ENCODE data around the gene TRPM2.
"Not testable (repeated sequence)": the region's sequence is repeated elsewhere in the genome, so short reads cannot be mapped to it uniquely, and the experiment has no call there.

The TRPM2 gene

DNA sequence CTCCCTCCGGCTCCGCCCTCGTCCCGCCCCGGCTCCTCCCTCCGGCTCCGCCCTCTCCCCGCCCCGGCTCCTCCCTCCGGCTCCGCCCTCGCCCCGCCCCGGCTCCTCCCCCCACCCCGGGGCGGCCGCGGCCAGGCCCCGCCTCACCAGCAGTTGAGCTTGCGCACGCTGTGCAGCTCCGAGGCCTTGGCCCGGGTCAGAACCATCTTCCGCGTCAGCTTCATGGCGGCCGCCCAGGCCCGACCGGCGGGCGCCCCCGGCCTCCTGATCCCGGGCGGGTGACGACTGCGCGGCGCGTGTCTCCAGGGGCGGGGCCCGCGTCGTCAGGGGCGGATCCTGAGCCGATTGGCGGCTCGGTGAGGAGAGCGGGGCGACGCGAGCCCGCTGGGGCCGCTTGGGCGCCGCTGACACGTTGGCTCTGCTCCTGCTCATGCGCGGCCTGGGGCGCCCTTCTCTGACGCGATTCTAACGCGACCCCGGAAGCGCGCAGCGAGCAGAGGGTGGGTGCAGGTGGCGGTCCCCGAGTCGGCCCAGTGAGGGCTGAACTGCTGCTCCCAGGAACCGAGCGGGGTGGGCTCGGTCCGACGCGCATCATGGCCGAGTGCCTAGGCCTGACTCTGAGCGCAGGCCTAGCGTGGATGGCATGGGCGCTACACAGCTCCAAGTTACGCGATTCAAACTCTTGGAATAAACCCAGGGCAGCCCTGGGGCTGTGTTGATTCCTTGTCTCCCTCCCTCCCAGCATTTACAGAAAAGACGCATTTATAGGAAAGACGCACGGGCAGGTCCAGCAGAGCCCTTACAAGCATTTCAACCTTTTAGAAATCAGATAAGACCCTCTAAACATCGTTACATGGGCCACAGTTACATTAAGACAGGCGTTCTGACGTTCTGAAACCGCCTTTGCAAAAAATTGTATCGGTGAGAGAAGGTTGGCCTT, 14.2 kb upstream of the TRPM2 start, which contains the start of gene CFAP410:
TSS of gene CFAP410 (minus strand) at position 420 of the 940 bp plus-strand sequence. CDS start at position 224, 196 bp downstream.
- Histone ChIP-seq H3K27ac (ENCODE audit: low read depth, low read length) (peak within 1 kb of the TSS; percentile 96), H3K4me1 (ENCODE audit: control insufficient read depth, insufficient read depth, low read length) (peaks cover 36% of the 10 kb centered on the region), H3K27me3 (ENCODE audit: control insufficient read depth, insufficient read depth, low read length) (no peaks in the 10 kb centered on the region), H3K9me3 (ENCODE audit: control insufficient read depth, insufficient read depth, low read depth, low read length) (no peaks in the 10 kb centered on the region), H3K36me3 (ENCODE audit: control insufficient read depth, insufficient read depth, low read length) (peaks cover 12% of the 10 kb centered on the region), H3K9ac (ENCODE audit: low read length) (peak within 1 kb of the TSS; percentile 99), H3K4me3 (ENCODE audit: low read depth, low read length) (peak within 1 kb of the TSS; percentile 84)

DNA sequence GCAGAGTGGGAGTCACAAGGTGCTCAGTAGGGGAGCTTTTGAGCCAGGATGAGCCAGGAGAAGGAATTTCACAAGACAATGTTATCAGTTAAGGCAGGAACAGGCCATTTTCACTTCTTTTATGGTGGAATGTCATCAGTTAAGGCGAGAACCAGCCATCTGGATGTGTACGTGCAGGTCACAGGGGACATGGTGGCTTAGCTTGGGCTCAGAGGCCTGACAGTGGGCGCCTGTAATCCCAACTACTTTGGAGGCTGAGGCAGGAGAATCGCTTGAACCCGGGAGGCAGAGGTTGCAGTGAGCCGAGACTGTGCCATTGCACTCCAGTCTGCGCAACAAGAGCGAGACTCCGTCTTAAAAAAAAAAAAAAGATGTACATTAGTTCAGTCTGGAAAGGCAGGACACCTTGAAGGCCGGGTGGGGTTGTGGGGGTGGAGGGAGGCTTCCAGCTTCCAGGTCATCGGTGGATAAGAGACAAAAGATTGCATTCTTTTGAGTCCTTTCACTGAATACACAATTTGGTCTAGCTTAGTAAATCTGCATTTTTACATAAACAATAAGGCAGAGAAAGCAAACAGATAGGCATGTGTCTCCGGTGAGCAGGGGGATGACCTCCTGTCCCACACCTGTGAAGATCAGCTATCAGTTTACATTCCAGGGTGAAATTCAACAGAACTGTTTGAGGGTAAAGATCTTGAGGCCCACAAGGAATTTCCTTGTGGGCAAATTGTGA, 11.5 kb upstream of the TRPM2 start:
- Histone ChIP-seq H3K27ac (ENCODE audit: low read depth, low read length) (peak overlapping the region; percentile 71; the same call in 1 of the 2 replicates), H3K4me1 (ENCODE audit: control insufficient read depth, insufficient read depth, low read length) (peaks cover 51% of the 10 kb centered on the region), H3K9ac (ENCODE audit: low read length) (peak overlapping the region; percentile 69)
- not testable (repeated sequence) for H3K36me3 ChIP-seq (ENCODE audit: control insufficient read depth, insufficient read depth, low read length); H3K4me3 ChIP-seq (ENCODE audit: low read depth, low read length); H3K9me3 ChIP-seq (ENCODE audit: control insufficient read depth, insufficient read depth, low read depth, low read length); H3K27me3 ChIP-seq (ENCODE audit: control insufficient read depth, insufficient read depth, low read length)

DNA sequence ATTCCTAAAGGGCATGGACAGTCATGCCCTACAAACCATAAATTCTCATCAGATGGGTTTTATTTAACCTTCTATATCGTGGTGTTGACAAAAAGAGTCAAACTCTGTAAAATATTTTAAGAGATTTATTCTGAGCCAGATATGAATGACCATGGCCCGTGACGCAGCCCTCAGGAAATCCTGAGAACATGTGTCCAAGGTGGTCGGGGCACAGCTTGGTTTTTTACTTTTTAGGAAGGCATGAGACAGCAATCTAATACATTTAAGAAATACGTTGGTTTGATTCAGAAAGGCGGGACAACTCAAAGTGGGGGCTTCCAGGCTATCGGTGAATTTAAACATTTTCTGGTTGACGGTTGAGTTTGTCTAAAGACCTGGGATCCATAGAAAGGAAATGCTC, 10.4 kb upstream of the TRPM2 start:
- H3K9me3 ChIP-seq (ENCODE audit: control insufficient read depth, insufficient read depth, low read depth, low read length); H3K27me3 ChIP-seq (ENCODE audit: control insufficient read depth, insufficient read depth, low read length); H3K4me3 ChIP-seq (ENCODE audit: low read depth, low read length); H3K36me3 ChIP-seq (ENCODE audit: control insufficient read depth, insufficient read depth, low read length): not testable (repeated sequence)
- H3K27ac ChIP-seq (ENCODE audit: low read depth, low read length): peak overlapping the region; percentile 71; the same call in 1 of the 2 replicates
- peaks cover 48% of the 10 kb centered on the region for H3K4me1 ChIP-seq (ENCODE audit: control insufficient read depth, insufficient read depth, low read length)
- H3K9ac ChIP-seq (ENCODE audit: low read length): peak overlapping the region; percentile 69

DNA sequence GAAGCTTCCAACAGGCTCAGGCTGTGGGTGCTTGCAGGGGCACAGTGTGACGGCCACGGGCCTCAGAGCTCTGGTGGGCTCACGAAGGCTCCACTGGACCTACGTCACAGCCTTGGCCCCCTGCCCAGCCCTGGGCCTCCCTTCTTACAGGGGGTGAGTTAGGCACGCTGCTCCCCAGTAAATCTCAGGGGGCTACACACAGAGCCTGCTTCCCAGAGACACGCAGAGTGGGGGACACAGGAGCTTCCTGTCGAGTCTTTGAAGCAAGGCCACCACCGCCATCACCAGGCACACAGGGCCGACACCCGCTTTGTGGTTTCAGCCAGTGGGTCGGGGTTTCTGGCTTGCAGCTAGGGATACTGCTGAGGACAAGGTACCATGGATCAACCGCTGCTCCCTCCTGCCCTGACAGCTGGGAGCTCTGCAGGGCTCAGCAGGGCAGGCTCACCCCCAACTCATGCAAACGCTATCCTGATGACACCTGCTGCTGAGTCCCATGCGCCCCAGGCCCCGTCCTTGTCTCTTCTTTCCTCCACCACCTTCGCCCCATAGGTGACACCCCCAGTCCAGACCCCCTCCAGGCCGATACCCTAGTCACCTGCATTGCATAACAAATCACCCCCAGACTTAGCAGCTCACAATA, 8.8 kb upstream of the TRPM2 start:
- Histone ChIP-seq H3K27me3 (ENCODE audit: control insufficient read depth, insufficient read depth, low read length) (peaks cover 10% of the 10 kb centered on the region; the same call in 1 of the 2 replicates), H3K9me3 (ENCODE audit: control insufficient read depth, insufficient read depth, low read depth, low read length) (no peaks in the 10 kb centered on the region), H3K9ac (ENCODE audit: low read length) (peak overlapping the region; percentile 75), H3K27ac (ENCODE audit: low read depth, low read length) (peak overlapping the region; percentile 2; the same call in 1 of the 2 replicates), H3K36me3 (ENCODE audit: control insufficient read depth, insufficient read depth, low read length) (no peaks in the 10 kb centered on the region), H3K4me3 (ENCODE audit: low read depth, low read length) (no peak overlapping the region), H3K4me1 (ENCODE audit: control insufficient read depth, insufficient read depth, low read length) (peaks cover 43% of the 10 kb centered on the region)

DNA sequence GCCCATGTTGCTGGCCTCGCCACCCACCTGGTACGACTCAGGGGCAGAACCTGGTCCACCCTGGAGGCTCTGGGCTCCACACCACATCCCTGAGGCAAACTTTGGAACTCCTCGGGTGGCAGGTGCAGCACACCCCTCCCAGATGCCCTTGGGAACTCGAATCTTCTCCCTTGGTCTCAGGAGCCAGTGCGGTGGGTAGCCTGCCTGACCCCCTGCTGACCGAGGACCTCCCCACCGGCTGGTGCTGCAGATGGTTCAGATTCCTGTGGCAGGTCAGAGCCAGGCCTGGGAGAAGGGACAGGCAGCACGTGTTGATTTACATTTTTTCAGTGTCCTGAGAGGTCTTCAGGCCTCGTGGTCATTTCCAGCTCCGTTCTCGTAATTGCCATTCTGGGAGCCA, 7.9 kb upstream of the TRPM2 start:
- Histone ChIP-seq H3K4me3 (ENCODE audit: low read depth, low read length) (no peak overlapping the region), H3K9me3 (ENCODE audit: control insufficient read depth, insufficient read depth, low read depth, low read length) (no peaks in the 10 kb centered on the region), H3K27ac (ENCODE audit: low read depth, low read length) (peak overlapping the region; percentile 34; the same call in 1 of the 2 replicates), H3K9ac (ENCODE audit: low read length) (peak overlapping the region; percentile 75), H3K36me3 (ENCODE audit: control insufficient read depth, insufficient read depth, low read length) (no peaks in the 10 kb centered on the region), H3K27me3 (ENCODE audit: control insufficient read depth, insufficient read depth, low read length) (peaks cover 13% of the 10 kb centered on the region; the same call in 1 of the 2 replicates), H3K4me1 (ENCODE audit: control insufficient read depth, insufficient read depth, low read length) (peaks cover 36% of the 10 kb centered on the region)

DNA sequence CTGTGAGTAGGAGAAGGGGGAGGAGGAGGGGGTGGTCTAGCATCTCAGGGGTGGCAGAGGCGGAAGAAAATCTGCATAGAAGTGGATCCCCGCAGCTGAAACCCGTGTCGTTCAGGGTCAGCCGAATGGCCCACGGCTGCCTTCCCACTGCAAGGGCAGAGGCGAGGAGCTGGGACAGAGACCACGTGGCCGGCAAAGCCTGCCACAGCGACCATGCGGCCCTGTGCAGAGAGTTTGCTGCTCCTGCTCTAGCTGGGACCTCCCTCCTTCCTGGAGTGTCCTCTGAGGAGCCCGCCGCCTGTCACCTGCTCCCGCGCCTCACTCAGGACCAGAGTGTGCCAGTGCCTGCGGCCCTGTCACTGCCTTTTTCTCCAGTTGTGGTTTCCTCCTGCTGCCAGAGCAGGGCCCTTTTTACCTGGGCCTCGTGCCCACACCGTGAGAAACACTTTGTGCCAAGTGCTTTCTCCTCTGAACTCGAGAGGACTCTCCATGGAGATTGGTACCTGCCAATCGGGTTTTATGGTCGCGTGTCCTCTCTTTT, 5.4 kb upstream of the TRPM2 start:
- H3K27me3 ChIP-seq (ENCODE audit: control insufficient read depth, insufficient read depth, low read length): peaks cover 26% of the 10 kb centered on the region; the same call in 1 of the 2 replicates
- H3K9ac ChIP-seq (ENCODE audit: low read length): no peak overlapping the region
- no peak overlapping the region for H3K27ac ChIP-seq (ENCODE audit: low read depth, low read length)

DNA sequence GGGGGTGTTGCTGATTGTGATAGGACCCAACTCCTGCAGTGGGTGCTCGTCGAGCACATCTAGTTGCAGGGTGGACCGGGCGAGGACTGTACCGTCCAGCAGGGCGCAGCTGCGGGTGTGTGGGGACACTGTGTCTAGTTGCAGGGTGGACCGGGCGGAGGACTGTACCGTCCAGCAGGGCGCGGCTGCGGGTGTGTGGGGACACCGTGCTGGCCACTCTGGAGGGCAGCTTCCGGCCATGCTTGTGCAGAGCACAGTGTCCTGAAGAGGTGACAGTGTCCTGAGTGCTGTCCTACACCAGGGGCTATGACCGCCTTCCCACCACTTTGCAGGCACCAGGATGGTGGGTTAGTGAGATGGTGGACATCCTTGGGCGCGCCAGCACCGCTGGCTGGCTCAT, 4.6 kb upstream of the TRPM2 start:
- Histone ChIP-seq H3K4me3 (ENCODE audit: low read depth, low read length) (no peak overlapping the region), H3K9me3 (ENCODE audit: control insufficient read depth, insufficient read depth, low read depth, low read length) (no peaks in the 10 kb centered on the region), H3K27ac (ENCODE audit: low read depth, low read length) (no peak overlapping the region), H3K36me3 (ENCODE audit: control insufficient read depth, insufficient read depth, low read length) (no peaks in the 10 kb centered on the region), H3K9ac (ENCODE audit: low read length) (no peak overlapping the region), H3K4me1 (ENCODE audit: control insufficient read depth, insufficient read depth, low read length) (peaks cover 15% of the 10 kb centered on the region; the same call in 1 of the 2 replicates), H3K27me3 (ENCODE audit: control insufficient read depth, insufficient read depth, low read length) (peaks cover 26% of the 10 kb centered on the region; the same call in 1 of the 2 replicates)

More for the DNA sequence above, 5.4 kb upstream of the TRPM2 start:
- Histone ChIP-seq H3K36me3 (ENCODE audit: control insufficient read depth, insufficient read depth, low read length) (no peaks in the 10 kb centered on the region), H3K9me3 (ENCODE audit: control insufficient read depth, insufficient read depth, low read depth, low read length) (no peaks in the 10 kb centered on the region), H3K4me3 (ENCODE audit: low read depth, low read length) (no peak overlapping the region), H3K4me1 (ENCODE audit: control insufficient read depth, insufficient read depth, low read length) (peaks cover 16% of the 10 kb centered on the region; the same call in 1 of the 2 replicates)

DNA sequence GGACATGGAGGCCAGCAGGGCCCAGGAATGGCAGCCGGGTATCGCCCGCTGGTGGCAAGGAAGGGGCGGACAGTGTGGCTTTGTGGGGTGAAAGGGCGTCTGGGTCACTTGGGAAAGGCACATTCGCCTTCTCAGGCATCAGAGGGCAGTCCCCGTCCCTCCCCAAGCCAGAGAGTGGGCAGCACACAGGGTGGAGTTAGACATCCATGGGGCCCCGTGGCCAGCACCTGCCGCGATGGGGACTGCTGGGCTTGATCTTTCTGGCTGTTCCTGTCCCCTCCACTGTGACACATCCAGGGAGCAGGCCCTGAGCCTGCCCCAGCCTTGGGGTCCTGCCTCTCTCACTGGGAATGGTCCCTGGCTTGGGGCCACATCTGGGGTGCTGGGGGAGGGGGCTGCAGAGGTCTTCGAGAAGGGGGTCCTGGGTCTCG, 4.0 kb upstream of the TRPM2 start:
- peaks cover 26% of the 10 kb centered on the region; the same call in 1 of the 2 replicates for H3K27me3 ChIP-seq (ENCODE audit: control insufficient read depth, insufficient read depth, low read length)
- H3K9me3 ChIP-seq (ENCODE audit: control insufficient read depth, insufficient read depth, low read depth, low read length): no peaks in the 10 kb centered on the region
- no peak overlapping the region for H3K4me3 ChIP-seq (ENCODE audit: low read depth, low read length)
- no peak overlapping the region for H3K27ac ChIP-seq (ENCODE audit: low read depth, low read length)
- H3K4me1 ChIP-seq (ENCODE audit: control insufficient read depth, insufficient read depth, low read length): peaks cover 15% of the 10 kb centered on the region; the same call in 1 of the 2 replicates
- no peaks in the 10 kb centered on the region for H3K36me3 ChIP-seq (ENCODE audit: control insufficient read depth, insufficient read depth, low read length)
- no peak overlapping the region for H3K9ac ChIP-seq (ENCODE audit: low read length)

DNA sequence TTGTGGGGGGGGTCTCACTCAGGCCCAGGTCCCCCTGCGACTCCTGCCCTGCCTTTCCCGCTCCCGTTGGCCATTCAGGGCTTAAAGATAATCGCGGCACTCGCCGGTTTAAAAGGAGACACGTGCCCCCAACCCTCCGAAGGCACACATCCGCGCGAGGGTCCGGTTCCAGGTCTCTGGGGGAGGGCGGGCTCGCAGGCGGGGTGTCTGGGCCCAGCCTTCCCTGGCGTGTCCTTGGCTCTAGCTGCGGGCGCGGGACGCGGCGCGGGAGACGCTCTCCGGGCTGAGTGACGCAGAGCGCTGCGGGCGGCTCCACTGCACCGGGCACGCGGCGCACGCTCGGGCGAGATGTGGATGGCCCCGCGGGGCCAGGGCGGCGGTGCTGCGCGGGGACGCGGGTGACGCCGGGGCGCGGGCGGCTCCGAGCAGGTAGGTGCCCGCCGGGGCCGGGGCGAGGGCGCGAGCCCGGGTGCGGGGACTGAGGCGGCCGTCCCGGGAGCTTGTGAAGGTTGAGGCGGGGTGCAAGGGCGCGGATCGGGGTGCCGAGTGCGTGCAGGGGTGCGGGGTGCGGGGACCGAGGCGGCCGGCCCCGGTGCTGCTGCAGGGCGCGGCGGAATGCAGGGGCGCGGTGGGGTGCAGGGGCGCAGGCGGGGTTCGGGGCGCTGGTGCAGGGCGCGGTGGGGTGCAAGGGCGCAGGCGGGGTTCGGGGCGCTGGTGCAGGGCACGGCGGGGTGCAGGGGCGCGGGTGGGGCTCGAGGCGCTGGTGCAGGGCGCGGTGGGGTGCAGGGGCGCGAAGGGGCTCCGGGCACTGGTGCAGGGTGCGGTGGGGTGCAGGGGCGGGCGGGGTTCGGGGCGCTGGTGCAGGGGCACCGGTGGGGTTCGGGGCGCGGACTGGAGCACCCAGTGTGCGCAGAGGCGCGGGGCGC, 3.3 kb upstream of the TRPM2 start:
- H3K27me3 ChIP-seq (ENCODE audit: control insufficient read depth, insufficient read depth, low read length): peaks cover 26% of the 10 kb centered on the region; the same call in 1 of the 2 replicates

More for the DNA sequence above, 3.3 kb upstream of the TRPM2 start:
- Histone ChIP-seq H3K27ac (ENCODE audit: low read depth, low read length) (no peak overlapping the region), H3K9ac (ENCODE audit: low read length) (no peak overlapping the region), H3K4me1 (ENCODE audit: control insufficient read depth, insufficient read depth, low read length) (peaks cover 10% of the 10 kb centered on the region; the same call in 1 of the 2 replicates), H3K36me3 (ENCODE audit: control insufficient read depth, insufficient read depth, low read length) (no peaks in the 10 kb centered on the region), H3K9me3 (ENCODE audit: control insufficient read depth, insufficient read depth, low read depth, low read length) (no peaks in the 10 kb centered on the region), H3K4me3 (ENCODE audit: low read depth, low read length) (peak overlapping the region; percentile 27; the same call in 1 of the 2 replicates)

Measured in HUES6 (cell line).